Measurements from ENCODE around the gene INPP5J.

Gene INPP5J

GRCh38 chr22:31128156-31128555, 5.4 kb downstream of the INPP5J start:
- no peaks in the 10 kb centered on the region for H3K36me3 ChIP-seq (ENCODE audit: control insufficient read depth, insufficient read depth, low read length)
- no peak for TF ChIP-seq CTCF (IDR thresholded peaks at IDR 0.05)
- peak overlapping the region; percentile 8 for H3K4me2 ChIP-seq (ENCODE audit: low read length)
- H3K79me2 ChIP-seq, result peaks cover 31% of the 10 kb centered on the region
- no peaks in the 10 kb centered on the region for H3K9me3 ChIP-seq (ENCODE audit: control insufficient read depth, low read length)
- no peaks in the 10 kb centered on the region for H3K27me3 ChIP-seq (ENCODE audit: control insufficient read depth, insufficient read depth, low read length)
- peaks cover 38% of the 10 kb centered on the region for H3K4me1 ChIP-seq
- no peak overlapping the region for H3K4me3 ChIP-seq (ENCODE audit: low read depth, low read length)
- H3K9ac ChIP-seq, result no peak overlapping the region
- no peak overlapping the region for H2AFZ ChIP-seq
- H3K27ac ChIP-seq, result peak overlapping the region; percentile 93

GRCh38 chr22:31130873-31131272, 8.1 kb downstream of the INPP5J start:
- no peaks in the 10 kb centered on the region for H3K36me3 ChIP-seq (ENCODE audit: control insufficient read depth, insufficient read depth, low read length)
- H3K4me3 ChIP-seq (ENCODE audit: low read depth, low read length), result peak overlapping the region; percentile 30
- H3K79me2 ChIP-seq, result peaks cover 8% of the 10 kb centered on the region
- H3K27me3 ChIP-seq (ENCODE audit: control insufficient read depth, insufficient read depth, low read length), result no peaks in the 10 kb centered on the region
- H3K27ac ChIP-seq, result peak overlapping the region; percentile 93
- no peak overlapping the region for H2AFZ ChIP-seq
- H3K9ac ChIP-seq, result no peak overlapping the region
- peak overlapping the region; percentile 58 for H3K4me2 ChIP-seq (ENCODE audit: low read length)
- peaks cover 50% of the 10 kb centered on the region for H3K4me1 ChIP-seq
- TF ChIP-seq CTCF (IDR thresholded peaks at IDR 0.05), result no peak
- no peaks in the 10 kb centered on the region for H3K9me3 ChIP-seq (ENCODE audit: control insufficient read depth, low read length)

GRCh38 chr22:31133911-31134310, 11.1 kb downstream of the INPP5J start:
- Histone ChIP-seq H3K4me3 (ENCODE audit: low read depth, low read length) (no peak overlapping the region), H3K4me2 (ENCODE audit: low read length) (no peak overlapping the region), H3K36me3 (ENCODE audit: control insufficient read depth, insufficient read depth, low read length) (no peaks in the 10 kb centered on the region), H2AFZ (no peak overlapping the region), H3K79me2 (no peaks in the 10 kb centered on the region), H3K27ac (peak overlapping the region; percentile 93), H3K9ac (no peak overlapping the region), H3K9me3 (ENCODE audit: control insufficient read depth, low read length) (no peaks in the 10 kb centered on the region), H3K27me3 (ENCODE audit: control insufficient read depth, insufficient read depth, low read length) (no peaks in the 10 kb centered on the region), H3K4me1 (peaks cover 31% of the 10 kb centered on the region)
- no peak for TF ChIP-seq CTCF (IDR thresholded peaks at IDR 0.05)

- Histone ChIP-seq H3K79me2 (no peaks in the 10 kb centered on the region), H3K9me3 (ENCODE audit: control insufficient read depth, low read length) (no peaks in the 10 kb centered on the region), H3K9ac (no peak overlapping the region), H3K4me3 (ENCODE audit: low read depth, low read length) (no peak overlapping the region), H3K4me1 (peaks cover 32% of the 10 kb centered on the region), H3K27me3 (ENCODE audit: control insufficient read depth, insufficient read depth, low read length) (no peaks in the 10 kb centered on the region), H3K27ac (peak overlapping the region; percentile 93), H3K36me3 (ENCODE audit: control insufficient read depth, insufficient read depth, low read length) (no peaks in the 10 kb centered on the region), H2AFZ (no peak overlapping the region), H3K4me2 (ENCODE audit: low read length) (no peak overlapping the region)
- no peak for TF ChIP-seq CTCF (IDR thresholded peaks at IDR 0.05)
Observed at GRCh38 chr22:31134688-31135087, 11.9 kb downstream of the INPP5J start.

GRCh38 chr22:31135706-31136105, 12.9 kb downstream of the INPP5J start:
- Histone ChIP-seq H3K9ac (no peak overlapping the region), H3K9me3 (ENCODE audit: control insufficient read depth, low read length) (no peaks in the 10 kb centered on the region), H3K4me2 (ENCODE audit: low read length) (no peak overlapping the region), H3K27me3 (ENCODE audit: control insufficient read depth, insufficient read depth, low read length) (no peaks in the 10 kb centered on the region), H3K4me1 (peaks cover 39% of the 10 kb centered on the region), H3K4me3 (ENCODE audit: low read depth, low read length) (no peak overlapping the region), H2AFZ (no peak overlapping the region), H3K27ac (peak overlapping the region; percentile 93), H3K36me3 (ENCODE audit: control insufficient read depth, insufficient read depth, low read length) (no peaks in the 10 kb centered on the region), H3K79me2 (no peaks in the 10 kb centered on the region)
- TF ChIP-seq CTCF (IDR thresholded peaks at IDR 0.05), result no peak

All from parathyroid adenoma (tissue), 2 donors.